B cell (primary cell): Measurements from ENCODE around the gene UBE2G2. TPM values are rescaled to one million over a fixed set of nuclear protein-coding genes. Genes with fewer than 3 reads are reported as not detected.
A peak's percentile ranks its signal among the peaks of the same experiment; 100 is the strongest.

Experiments
- ATAC-seq: fragments of 200-7000 bp; cut with Tn5 transposase; one replicate; pipeline ENCODE4 v1.10.0; 2021; ENCODE audit warnings: low read depth, mild to moderate bottlenecking, moderate number of reproducible peaks, moderate library complexity
- CTCF ChIA-PET: fragments of 350-600 bp; sonication (Branson Sonifier 250); formaldehyde crosslinking; loops from one replicate; lab custom pipeline; 2021; ENCODE audit warnings: antibody characterized with exemption, inconsistent platforms; lab: Charles Lee
- POLR2A ChIA-PET: fragments of 350-600 bp; sonication (Branson Sonifier 250); formaldehyde crosslinking; loops from one replicate; lab custom pipeline; 2021; ENCODE audit warnings: antibody characterized with exemption; lab: Charles Lee
- DNase-seq: peaks from one replicate; pipeline ENCODE4 v3.0.0; 2013
- H2AFZ ChIP-seq: 2 replicates; pipeline ENCODE4 v1.6.1; 2012; ENCODE audit warnings: mild to moderate bottlenecking, low read depth, low read length; ENCODE audit not compliant: insufficient read depth, poor library complexity, severe bottlenecking
- H3K27ac ChIP-seq, 2 donors: 1 replicate in 1 of 2; 2 replicates in 1 of 2; pipeline ENCODE4 v1.5.1; 2012 to 2013; ENCODE audit warnings: low read length in 2 of 2, mild to moderate bottlenecking in 2 of 2, moderate library complexity in 1 of 2
- H3K27me3 ChIP-seq, 4 experiments: fragments of 200-600 bp in 1 of 4; sonication (generic) in 1 of 4; replicated peaks in 1 of 4; 1 replicate in 2 of 4; 2 replicates in 2 of 4; pipeline versions ENCODE4 v1.6.1 to v1.7.0; 2013 to 2016; ENCODE audit warnings: low read length in 3 of 4, mild to moderate bottlenecking in 2 of 4, mixed read lengths in 1 of 4, moderate library complexity in 1 of 4; ENCODE audit not compliant: insufficient read depth in 4 of 4, control insufficient read depth in 3 of 4; ENCODE audit errors: control extremely low read depth in 1 of 4
- H3K36me3 ChIP-seq, 2 experiments: replicated peaks in 1 of 2; 1 replicate in 1 of 2; 2 replicates in 1 of 2; pipeline versions ENCODE4 v1.6.1 to v1.7.1; 2013; ENCODE audit warnings: low read length in 1 of 2; ENCODE audit not compliant: insufficient read depth in 2 of 2, control insufficient read depth in 1 of 2; ENCODE audit errors: control extremely low read depth in 1 of 2, extremely low read depth in 1 of 2
- H3K4me1 ChIP-seq, 2 donors: fragments of 200-600 bp in 1 of 2; sonication (generic) in 1 of 2; 1 replicate in 1 of 2; 2 replicates in 1 of 2; pipeline versions ENCODE4 v1.5.1 to v1.6.1; 2013 to 2017; ENCODE audit warnings: low read length in 2 of 2; ENCODE audit not compliant: control insufficient read depth in 2 of 2, insufficient read depth in 2 of 2
- H3K4me2 ChIP-seq: replicated peaks from 2 replicates; pipeline ENCODE3; 2012; ENCODE audit warnings: mild to moderate bottlenecking, low read depth, low read length; ENCODE audit not compliant: poor library complexity, severe bottlenecking
- H3K4me3 ChIP-seq, 5 experiments: fragments of 200-600 bp in 1 of 5; sonication (generic) in 1 of 5; 1 replicate in 3 of 5; 2 replicates in 2 of 5; pipeline versions ENCODE4 v1.5.1 to v1.7.0; 2011 to 2016; ENCODE audit warnings: low read length in 4 of 5, mild to moderate bottlenecking in 4 of 5, low read depth in 2 of 5, control low read depth in 1 of 5, moderate library complexity in 1 of 5; ENCODE audit not compliant: insufficient read depth in 1 of 5; ENCODE audit errors: control extremely low read depth in 1 of 5, extremely low read depth in 1 of 5
- H3K79me2 ChIP-seq: fragments of 200-600 bp; sonication (generic); one replicate; pipeline ENCODE4 v1.6.0; 2016; ENCODE audit warnings: low read length; ENCODE audit not compliant: control insufficient read depth, insufficient read depth
- H3K9ac ChIP-seq: fragments of 200-600 bp; sonication (generic); 2 replicates; pipeline ENCODE4 v1.6.1; 2017; ENCODE audit warnings: mild to moderate bottlenecking, low read length, moderate library complexity
- H3K9me3 ChIP-seq, 3 donors: one replicate each; pipeline versions ENCODE4 v1.6.1 to v1.7.1; 2013; ENCODE audit warnings: low read length in 2 of 3; ENCODE audit not compliant: control insufficient read depth in 2 of 3, insufficient read depth in 1 of 3; ENCODE audit errors: control extremely low read depth in 1 of 3
- H4K20me1 ChIP-seq: 2 replicates; pipeline ENCODE4 v1.6.0; 2012; ENCODE audit warnings: mild to moderate bottlenecking, low read length; ENCODE audit not compliant: insufficient read depth, control insufficient read depth, poor library complexity, severe bottlenecking
- H3K27ac Mint-ChIP-seq: one replicate; pipeline ENCODE4 v1.8.0; 2021; ENCODE audit warnings: mixed read lengths
- H3K27me3 Mint-ChIP-seq: one replicate; pipeline ENCODE4 v1.8.0; 2021; ENCODE audit warnings: mixed read lengths
- H3K4me1 Mint-ChIP-seq: one replicate; pipeline ENCODE4 v1.8.0; 2021; ENCODE audit warnings: mixed read lengths
- H3K4me3 Mint-ChIP-seq: one replicate; pipeline ENCODE4 v1.8.0; 2021; ENCODE audit warnings: mixed read lengths
- H3K9me3 Mint-ChIP-seq: one replicate; pipeline ENCODE4 v1.8.0; 2022; ENCODE audit warnings: mixed read lengths; ENCODE audit not compliant: insufficient read depth
- CTCF ChIP-seq: fragments of 200-600 bp; IDR thresholded peaks from one replicate; pipeline ENCODE4 v1.8.0; 2022; ENCODE audit warnings: antibody characterized with exemption, mild to moderate bottlenecking
- EZH2 ChIP-seq: IDR thresholded peaks from 2 replicates; pipeline ENCODE4 v1.6.1; 2012; ENCODE audit warnings: borderline replicate concordance, low read depth, mild to moderate bottlenecking, moderate library complexity, low read length; ENCODE audit not compliant: insufficient read depth, poor library complexity, severe bottlenecking
- WGBS: methylation state at CpG from one replicate; pipeline ENCODE4 v1.1.5; 2013; ENCODE audit warnings: missing lambda C conversion rate; ENCODE audit not compliant: insufficient coverage; 5-methylcytosine and 5-hydroxymethylcytosine counted together
- intact Hi-C: fragments of 100-400 bp; cut with micrococcal nuclease; formaldehyde crosslinking; loops from one replicate; pipeline ENCODE4 v1.10.0; 2022
- polyA plus RNA-seq: library from polyadenylated mRNA; depleted of rRNA; stranded (reverse); fragments of >200 nt; gene quantifications from 2 replicates; pipeline ENCODE4 v1.2.3, GENCODE V29; 2012
- total RNA-seq, 2 donors: library from RNA; stranded (reverse); fragments of 120-200 nt in 1 of 2; gene quantifications; 1 replicate in 1 of 2; 2 replicates in 1 of 2; pipeline versions ENCODE4 v1.2.3 to v1.2.4, GENCODE V29; 2013 to 2022

Gene UBE2G2
- total and polyA plus RNA-seq, 2 donors (not counting 1 experiment from before 2014, with no cell fraction given) = 96.4 to 109 TPM

- Mint-ChIP-seq H3K27me3 (peaks cover 14% of the 10 kb centered on the region), H3K4me1 (no peaks in the 10 kb centered on the region), H3K4me3 (no peak overlapping the region), H3K27ac (no peak overlapping the region), H3K9me3 (no peaks in the 10 kb centered on the region)
- Histone ChIP-seq H3K79me2 (no peaks in the 10 kb centered on the region), H3K27me3 (peaks cover 0 to 2% (median 0%) of the 10 kb centered on the region in 4 experiments), H3K36me3 (no peaks in the 10 kb centered on the region), H3K9ac (no peak overlapping the region), H3K27ac (no peak overlapping the region), H3K4me2 (no peak overlapping the region), H2AFZ (no peak overlapping the region), H3K4me1 (no peaks in the 10 kb centered on the region), H4K20me1 (no peaks in the 10 kb centered on the region), H3K4me3 (no peak overlapping the region), H3K9me3 (peaks cover 0 to 13% (median 0%) of the 10 kb centered on the region in 3 donors)
- ChIA-PET POLR2A (interaction anchor here (0.6 kb wide), 1 partner anchor 1049 kb away, joined by 3 read pairs; no protein-coding TSS in a partner anchor), CTCF (interaction anchor here (0.6 to 2.8 kb wide), 7 partner anchors 13 to 160 kb away, joined by 3 to 14 read pairs (median 3); no protein-coding TSS in a partner anchor)
- no peak for DNase-seq
- TF ChIP-seq CTCF = peak; percentile 38
- TF ChIP-seq EZH2 = no peak
- WGBS = no CpG with 5 or more reads among the region's 5 CpGs
- no peak for ATAC-seq
- intact Hi-C loops = loop anchor here (1.0 kb wide), 1 partner anchor 38 kb away; no protein-coding TSS in a partner anchor
These were observed 46.4 kb downstream of the UBE2G2 start for GRCh38 chr21:44755227-44755626.

GRCh38 chr21:44753357-44753756 lies 48.3 kb downstream of the UBE2G2 start:
- H3K4me3 Mint-ChIP-seq = no peak overlapping the region
- WGBS = 95% methylated on average over 16 of the region's 19 CpGs
- Histone ChIP-seq H2AFZ (no peak overlapping the region), H4K20me1 (no peaks in the 10 kb centered on the region), H3K27ac (no peak overlapping the region), H3K4me3 (no peak overlapping the region), H3K4me2 (no peak overlapping the region), H3K79me2 (no peaks in the 10 kb centered on the region), H3K36me3 (no peaks in the 10 kb centered on the region), H3K9me3 (peaks cover 0 to 13% (median 0%) of the 10 kb centered on the region in 3 donors), H3K27me3 (peaks cover 0 to 9% (median 2%) of the 10 kb centered on the region in 4 experiments), H3K9ac (no peak overlapping the region), H3K4me1 (no peaks in the 10 kb centered on the region)
- DNase-seq (no peak), ATAC-seq (no peak)
- POLR2A ChIA-PET = no interaction called here
- H3K4me1 Mint-ChIP-seq = no peaks in the 10 kb centered on the region
- CTCF ChIA-PET = interaction anchor here (0.9 kb wide), 1 partner anchor 179 kb away, joined by 3 read pairs; no protein-coding TSS in a partner anchor
- no peak overlapping the region for H3K27ac Mint-ChIP-seq
- intact Hi-C loops = no loop called here
- peaks cover 17% of the 10 kb centered on the region for H3K27me3 Mint-ChIP-seq
- TF ChIP-seq CTCF = no peak
- no peak for TF ChIP-seq EZH2
- no peaks in the 10 kb centered on the region for H3K9me3 Mint-ChIP-seq
